Measurements from ENCODE around the gene RAB27B. TPM values are rescaled to one million over a fixed set of nuclear protein-coding genes. Genes with fewer than 3 reads are reported as not detected.

The RAB27B gene
- total and polyA plus RNA-seq, 2 experiments from 2014 or later, result 4.5 to 13.1 TPM

- no peaks in the 10 kb centered on the region for H3K4me1 ChIP-seq (ENCODE audit: insufficient read depth)
- no peaks in the 10 kb centered on the region for H4K20me1 ChIP-seq (ENCODE audit: insufficient read depth, poor library complexity, severe bottlenecking)
- H3K4me3 ChIP-seq, result no peak overlapping the region
- H3K9me2 ChIP-seq (replicated peaks; ENCODE audit: insufficient read depth), result no peaks in the 10 kb centered on the region
- DNase-seq (ENCODE audit: low spot score), result no peak
- no peaks in the 10 kb centered on the region for H3K27me3 ChIP-seq
- H3K36me3 ChIP-seq (replicated peaks; ENCODE audit: insufficient read depth, low read depth), result no peaks in the 10 kb centered on the region
- no peaks in the 10 kb centered on the region for H3K9me3 ChIP-seq (ENCODE audit: low read depth)
- H3K27ac ChIP-seq, result no peak overlapping the region
- H2AFZ ChIP-seq, result no peak overlapping the region
- H3K79me2 ChIP-seq, result no peaks in the 10 kb centered on the region
- 51% methylated on average over 1 of the region's 1 CpG for whole genome bisulfite sequencing (ENCODE audit: low lambda C conversion rate, missing lambda C conversion rate)
- no peak overlapping the region for H3K4me2 ChIP-seq
- TF ChIP-seq EZH2phosphoT487 (IDR thresholded peaks at IDR 0.05; ENCODE audit: low read depth, severe bottlenecking, unreplicated experiment) (no peak), EZH2 (IDR thresholded peaks at IDR 0.05; ENCODE audit: borderline replicate concordance) (no peak), CTCF (IDR thresholded peaks at IDR 0.05; ENCODE audit: poor library complexity) (no peak)
Measured at GRCh38 chr18:54790109-54790508, 38.2 kb upstream of the RAB27B start.

DNA sequence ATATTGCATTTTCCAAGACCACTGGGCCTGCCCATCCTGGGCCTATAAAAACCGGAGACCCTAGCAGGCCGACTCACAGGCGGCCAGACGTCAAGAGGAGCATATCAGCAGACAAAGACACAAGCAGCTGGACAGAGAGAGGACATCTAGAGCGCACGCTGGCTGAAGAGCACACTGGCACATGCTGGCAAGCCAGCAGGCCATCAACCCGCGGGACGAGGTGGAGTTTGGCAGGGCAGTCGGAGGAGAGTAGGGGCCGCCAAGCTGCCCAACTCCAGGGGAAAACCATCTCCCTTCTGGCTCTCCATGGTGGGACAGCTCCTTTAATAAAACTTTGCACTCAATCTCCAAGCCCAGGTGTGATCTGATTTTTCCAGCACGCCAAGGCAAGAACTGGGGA lies 36.6 kb upstream of the RAB27B start:
- Histone ChIP-seq H4K20me1 (ENCODE audit: insufficient read depth, poor library complexity, severe bottlenecking) (no peaks in the 10 kb centered on the region), H3K4me2 (no peak overlapping the region), H3K79me2 (no peaks in the 10 kb centered on the region), H3K9me2 (replicated peaks; ENCODE audit: insufficient read depth) (no peaks in the 10 kb centered on the region), H2AFZ (no peak overlapping the region), H3K9me3 (ENCODE audit: low read depth) (no peaks in the 10 kb centered on the region), H3K4me1 (ENCODE audit: insufficient read depth) (no peaks in the 10 kb centered on the region), H3K27me3 (no peaks in the 10 kb centered on the region), H3K4me3 (no peak overlapping the region), H3K36me3 (replicated peaks; ENCODE audit: insufficient read depth, low read depth) (no peaks in the 10 kb centered on the region), H3K27ac (no peak overlapping the region)
- TF ChIP-seq EZH2 (IDR thresholded peaks at IDR 0.05; ENCODE audit: borderline replicate concordance) (no peak), CTCF (IDR thresholded peaks at IDR 0.05; ENCODE audit: poor library complexity) (no peak), EZH2phosphoT487 (IDR thresholded peaks at IDR 0.05; ENCODE audit: low read depth, severe bottlenecking, unreplicated experiment) (no peak)
- DNase-seq (ENCODE audit: low spot score), result no peak
- 96% methylated on average over 12 of the region's 12 CpGs for WGBS (ENCODE audit: low lambda C conversion rate, missing lambda C conversion rate)

DNA sequence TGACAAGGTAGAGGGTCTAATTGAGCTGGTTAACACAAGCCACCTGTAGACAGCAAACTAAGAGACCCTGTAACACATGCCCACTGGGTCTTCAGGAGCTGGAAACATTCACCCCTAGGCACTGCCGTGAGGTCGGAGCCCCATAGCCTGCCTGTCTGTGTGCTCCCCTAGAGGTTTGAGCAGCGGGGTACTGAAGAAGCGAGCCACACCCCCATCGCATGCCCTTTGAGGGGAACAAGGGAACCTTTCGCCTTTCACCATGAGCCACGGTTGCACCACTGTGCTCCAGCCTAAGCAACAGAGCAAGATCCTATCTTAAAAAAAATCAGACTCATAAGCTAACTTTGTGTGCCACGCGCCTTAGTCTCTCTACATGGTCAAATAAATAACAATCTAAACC lies 36.2 kb upstream of the RAB27B start:
- H3K9me2 ChIP-seq (replicated peaks; ENCODE audit: insufficient read depth), result no peaks in the 10 kb centered on the region
- no peaks in the 10 kb centered on the region for H3K9me3 ChIP-seq (ENCODE audit: low read depth)
- no peaks in the 10 kb centered on the region for H3K4me1 ChIP-seq (ENCODE audit: insufficient read depth)
- TF ChIP-seq EZH2 (IDR thresholded peaks at IDR 0.05; ENCODE audit: borderline replicate concordance) (no peak), CTCF (IDR thresholded peaks at IDR 0.05; ENCODE audit: poor library complexity) (no peak), EZH2phosphoT487 (IDR thresholded peaks at IDR 0.05; ENCODE audit: low read depth, severe bottlenecking, unreplicated experiment) (no peak)
- H4K20me1 ChIP-seq (ENCODE audit: insufficient read depth, poor library complexity, severe bottlenecking), result no peaks in the 10 kb centered on the region
- H3K79me2 ChIP-seq, result no peaks in the 10 kb centered on the region
- 95% methylated on average over 9 of the region's 9 CpGs for WGBS (ENCODE audit: low lambda C conversion rate, missing lambda C conversion rate)
- no peaks in the 10 kb centered on the region for H3K27me3 ChIP-seq
- no peak overlapping the region for H3K4me3 ChIP-seq
- H3K4me2 ChIP-seq, result no peak overlapping the region
- H3K36me3 ChIP-seq (replicated peaks; ENCODE audit: insufficient read depth, low read depth), result no peaks in the 10 kb centered on the region
- no peak overlapping the region for H2AFZ ChIP-seq
- H3K27ac ChIP-seq, result no peak overlapping the region
- no peak for DNase-seq (ENCODE audit: low spot score)

- Histone ChIP-seq H3K36me3 (replicated peaks; ENCODE audit: insufficient read depth, low read depth) (no peaks in the 10 kb centered on the region), H3K79me2 (no peaks in the 10 kb centered on the region), H3K27me3 (no peaks in the 10 kb centered on the region), H3K9me2 (replicated peaks; ENCODE audit: insufficient read depth) (no peaks in the 10 kb centered on the region), H3K27ac (no peak overlapping the region), H3K4me3 (no peak overlapping the region), H3K4me2 (no peak overlapping the region), H2AFZ (no peak overlapping the region), H3K9me3 (ENCODE audit: low read depth) (no peaks in the 10 kb centered on the region), H3K4me1 (ENCODE audit: insufficient read depth) (no peaks in the 10 kb centered on the region), H4K20me1 (ENCODE audit: insufficient read depth, poor library complexity, severe bottlenecking) (no peaks in the 10 kb centered on the region)
- TF ChIP-seq EZH2phosphoT487 (IDR thresholded peaks at IDR 0.05; ENCODE audit: low read depth, severe bottlenecking, unreplicated experiment) (no peak), CTCF (IDR thresholded peaks at IDR 0.05; ENCODE audit: poor library complexity) (no peak), EZH2 (IDR thresholded peaks at IDR 0.05; ENCODE audit: borderline replicate concordance) (no peak)
- WGBS (ENCODE audit: low lambda C conversion rate, missing lambda C conversion rate), result 75% methylated on average over 1 of the region's 1 CpG
- no peak for DNase-seq (ENCODE audit: low spot score)
Measured at GRCh38 chr18:54794823-54795222, 33.5 kb upstream of the RAB27B start.
